NCI-H524 treated with DMSO at 0.1 percent for 48 hours (cell line): ENCODE data around the gene RNF11.

Experiments used
- DNase-seq: peaks from one replicate; lab custom pipeline; 2025; lab: John Stamatoyannopoulos, UW

The RNF11 gene

DNA sequence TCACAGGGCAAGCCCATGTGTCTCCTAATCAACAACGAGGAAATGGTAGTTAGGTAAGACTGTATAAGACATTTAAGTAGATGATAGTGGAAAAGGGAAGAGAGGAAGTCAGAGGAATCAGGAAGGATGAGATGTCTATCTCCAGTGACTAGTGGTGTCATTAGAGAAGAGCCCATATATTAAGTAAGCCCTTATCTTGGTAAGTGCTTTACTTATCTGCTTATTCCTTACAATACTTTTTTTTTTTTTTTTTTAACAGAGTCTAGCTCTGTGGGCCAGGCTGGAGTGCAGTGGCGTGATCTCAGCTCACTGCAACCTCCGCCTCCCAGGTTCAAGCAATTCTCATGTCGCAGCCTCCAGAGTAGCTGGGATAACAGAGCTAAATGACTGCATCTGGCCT lies 29.5 kb downstream of the RNF11 start:
- DNase-seq: no peak

DNA sequence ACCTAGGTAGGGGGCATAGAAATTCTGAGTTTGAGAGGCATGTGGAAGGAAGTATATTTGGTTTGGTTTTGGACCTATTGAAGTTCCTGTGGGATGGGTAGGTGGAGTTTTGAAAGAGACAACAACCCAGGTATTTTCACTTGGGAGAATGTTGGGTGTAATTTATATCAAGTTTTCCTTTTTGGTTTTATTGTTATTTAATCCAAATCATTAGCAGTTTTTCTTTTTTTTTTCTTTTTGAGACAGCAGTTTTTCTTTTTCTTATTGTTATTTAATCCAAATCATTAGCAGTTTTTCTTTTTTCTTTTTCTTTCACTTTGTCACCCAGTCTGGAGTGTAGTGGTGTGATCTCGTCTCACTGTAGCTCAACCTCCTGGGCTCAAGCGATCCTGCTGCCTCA lies 30.1 kb downstream of the RNF11 start:
- DNase-seq: no peak

DNA sequence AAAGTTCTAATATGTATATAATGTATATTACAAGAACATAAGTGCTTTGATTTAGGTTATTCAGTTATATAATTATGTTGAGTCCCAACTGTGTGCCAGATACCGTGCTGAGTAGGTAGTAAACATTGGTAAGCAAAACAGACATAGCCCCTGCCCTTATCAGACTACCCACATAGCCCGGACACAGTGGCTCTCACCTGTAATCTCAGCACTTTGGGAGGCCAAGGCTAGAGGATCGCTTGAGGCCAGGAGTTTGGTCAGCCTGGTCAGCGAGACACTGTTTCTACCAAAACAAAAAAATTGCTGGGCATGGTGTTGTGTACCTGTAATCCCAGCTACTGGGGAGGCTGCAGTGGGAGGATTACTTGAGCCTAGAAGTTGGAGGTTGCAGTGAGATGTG lies 30.7 kb downstream of the RNF11 start:
- DNase-seq: no peak

DNA sequence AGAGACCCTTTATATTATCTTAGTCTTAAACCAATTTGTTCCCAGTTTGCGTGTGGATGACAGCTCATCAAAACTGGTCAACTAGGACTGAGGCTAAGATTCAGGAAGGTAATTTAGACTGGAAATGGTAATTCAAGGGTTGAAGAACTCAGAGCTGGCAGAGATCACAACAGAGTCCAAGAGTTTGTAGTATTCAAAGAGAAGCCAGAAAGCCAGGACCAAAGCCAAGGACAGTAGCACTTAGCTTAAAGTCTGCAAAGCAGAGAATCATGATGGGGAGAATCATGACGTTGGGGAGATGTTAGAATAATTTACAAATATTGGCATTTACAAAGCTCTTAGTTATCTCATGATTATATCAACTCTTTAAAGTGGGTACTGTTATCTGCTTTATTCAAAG lies 32.6 kb downstream of the RNF11 start:
- DNase-seq: no peak

DNA sequence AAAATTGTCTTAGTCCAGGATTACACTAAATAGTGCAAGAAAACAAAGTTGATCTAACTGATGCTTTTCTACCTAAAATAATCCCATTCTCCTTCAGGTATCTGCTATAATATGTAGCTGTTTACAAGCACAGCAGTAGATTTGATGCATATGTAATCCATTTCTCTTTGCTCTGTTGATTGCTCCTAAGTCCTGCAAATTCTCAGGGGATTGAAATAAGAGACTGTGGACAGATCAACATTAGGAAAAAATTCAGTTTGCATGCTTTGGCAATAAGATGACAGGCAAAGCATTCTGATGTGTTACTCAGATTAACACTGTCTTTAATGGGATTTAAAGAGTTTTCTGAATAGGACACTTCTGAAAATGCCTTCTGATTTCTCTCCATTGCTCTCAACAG lies 34.7 kb downstream of the RNF11 start:
- DNase-seq: no peak

DNA sequence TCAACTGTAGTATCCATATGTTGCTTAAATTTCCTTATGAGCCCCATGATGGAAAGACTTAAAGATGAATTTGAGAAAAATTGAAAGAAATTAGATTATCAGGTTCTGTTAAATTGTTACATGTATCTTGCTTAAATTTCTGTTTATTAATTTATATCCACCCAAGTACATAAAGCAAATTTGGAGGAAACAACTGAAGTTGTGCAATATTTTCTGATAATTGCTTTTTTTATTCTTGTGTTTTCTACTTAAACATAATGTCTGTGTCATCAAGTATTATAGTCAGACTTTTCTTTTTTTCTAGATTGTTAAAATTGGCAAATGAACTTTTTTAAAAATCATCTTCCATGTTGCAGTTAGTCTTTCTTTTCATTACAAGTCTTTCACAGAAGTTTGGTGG lies 36.8 kb downstream of the RNF11 start:
- DNase-seq: no peak

DNA sequence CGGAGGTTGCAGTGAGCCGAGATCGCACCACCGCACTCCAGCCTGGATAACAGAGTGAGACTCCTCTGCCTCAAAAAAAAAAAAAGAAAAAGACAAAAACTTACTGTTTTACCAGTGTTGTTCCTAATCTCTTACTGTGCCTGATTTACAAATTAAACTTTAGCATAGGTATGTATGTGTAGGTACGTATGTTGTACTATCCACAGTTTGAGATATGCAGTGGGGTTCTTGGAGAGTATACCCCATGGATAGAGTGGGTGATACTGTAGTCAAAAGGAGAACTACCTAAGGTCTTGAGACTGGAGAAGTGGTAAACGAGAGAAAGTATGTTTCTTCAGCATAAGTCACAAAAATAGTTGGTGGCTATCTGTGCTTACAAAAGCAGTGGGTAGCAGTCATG lies 38.6 kb downstream of the RNF11 start:
- DNase-seq: no peak

DNA sequence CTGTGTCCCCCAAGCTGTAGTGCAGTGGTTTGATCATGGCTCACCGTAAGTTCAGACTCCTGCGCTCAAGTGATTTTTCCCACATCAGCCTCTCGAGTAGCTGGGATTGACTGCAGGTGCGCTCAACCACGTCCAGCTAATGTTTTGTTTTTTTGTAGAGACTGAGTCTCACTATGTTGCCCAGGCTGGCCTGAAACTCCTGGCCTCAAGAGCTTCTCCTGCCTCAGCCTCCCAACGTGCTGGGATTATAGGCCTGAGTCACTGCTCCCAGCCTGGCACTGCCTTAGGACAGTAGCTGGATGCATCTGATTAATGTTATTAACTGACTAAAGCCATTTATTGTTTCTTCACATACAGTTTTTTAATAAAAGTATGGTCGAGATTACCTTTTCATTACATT lies 40.2 kb downstream of the RNF11 start:
- no peak for DNase-seq

DNA sequence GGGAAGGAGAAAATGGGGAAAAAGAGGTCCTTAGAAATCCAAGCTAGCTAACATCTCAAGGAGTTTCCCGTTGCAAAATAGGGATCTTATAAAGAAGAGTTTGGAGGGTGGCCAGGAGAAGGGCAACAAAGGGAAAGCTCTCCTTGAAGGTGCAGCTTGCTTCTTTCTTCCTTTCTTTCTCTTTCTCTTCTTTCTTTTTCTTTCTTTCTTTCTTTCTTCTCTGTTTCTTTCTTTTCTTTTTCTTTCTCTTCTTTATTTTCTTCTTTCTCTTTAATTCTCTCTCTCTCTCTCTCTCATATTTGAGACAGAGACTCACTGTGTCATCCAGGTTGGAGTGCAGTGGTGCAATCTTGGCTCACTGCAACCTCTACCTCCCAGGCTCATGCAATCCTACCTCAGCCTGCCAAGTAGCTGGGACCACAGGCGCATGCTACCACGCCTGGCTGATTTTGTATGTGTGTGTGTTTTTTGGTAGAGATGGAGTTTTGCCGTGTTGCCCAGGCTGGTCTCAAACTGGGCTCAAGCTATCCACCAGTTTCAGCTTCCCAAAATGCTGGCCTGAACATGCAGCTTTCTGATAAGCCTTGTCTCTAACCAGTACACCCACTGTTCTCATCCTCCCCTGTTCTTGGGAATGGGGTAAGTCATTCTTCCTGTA lies 44.4 kb downstream of the RNF11 start:
- no peak for DNase-seq

DNA sequence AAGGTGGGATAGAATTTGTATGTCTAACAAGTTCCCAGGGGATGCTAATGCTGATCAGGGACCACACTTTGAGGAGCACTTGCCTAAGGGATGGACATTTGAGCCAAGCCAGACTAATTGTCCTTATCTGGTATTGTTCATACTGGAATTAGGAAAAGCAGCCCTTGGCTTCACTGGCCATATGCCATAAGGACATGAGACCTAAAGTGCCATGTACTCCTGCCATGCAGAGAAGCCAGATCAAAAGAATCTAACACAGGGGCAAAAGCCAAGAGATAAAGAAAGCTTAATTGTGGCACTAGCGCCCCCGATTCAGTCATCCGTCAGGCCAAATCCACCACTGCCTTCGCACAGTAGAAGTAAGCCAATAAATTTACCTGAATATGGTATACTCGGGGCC lies 45.7 kb downstream of the RNF11 start:
- DNase-seq: no peak

DNA sequence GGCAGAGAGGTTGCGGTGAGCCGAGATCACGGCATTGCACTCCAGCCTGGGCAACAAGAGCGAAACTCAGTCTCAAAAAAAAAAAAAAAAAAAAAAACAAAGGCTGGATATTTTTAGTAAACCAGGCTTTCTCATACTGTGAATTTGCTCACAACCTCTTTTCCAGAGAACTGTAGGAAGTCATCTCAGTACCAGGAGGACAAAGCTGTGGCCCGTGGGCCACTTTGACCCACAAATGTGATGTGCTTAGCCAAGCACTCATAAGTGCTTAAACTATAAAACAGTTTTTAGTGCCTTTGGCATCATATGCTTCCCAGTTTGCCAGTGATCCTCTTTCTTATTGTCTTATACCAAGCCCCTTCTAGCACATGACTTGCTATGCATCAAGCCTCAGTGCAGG lies 46.5 kb downstream of the RNF11 start:
- DNase-seq: no peak

DNA sequence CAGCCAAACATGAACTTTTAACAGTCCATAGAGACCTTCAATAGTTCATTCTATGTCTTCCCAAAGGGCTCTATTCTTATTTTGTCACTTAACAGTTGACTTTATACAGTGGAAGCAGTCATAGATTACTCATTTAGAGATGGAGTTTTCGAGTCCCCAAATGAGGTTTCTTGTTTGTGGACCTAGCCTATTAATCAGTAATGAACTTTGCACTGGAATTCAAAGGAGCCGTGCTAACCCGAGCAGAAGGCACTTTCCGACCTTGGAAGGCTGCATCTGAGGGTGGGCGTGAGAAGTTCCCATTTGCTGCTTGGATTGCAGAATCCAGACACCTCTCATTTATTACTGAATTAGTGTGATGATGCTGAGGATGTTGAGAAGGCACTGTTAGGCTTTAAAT lies 47.9 kb downstream of the RNF11 start:
- no peak for DNase-seq

DNA sequence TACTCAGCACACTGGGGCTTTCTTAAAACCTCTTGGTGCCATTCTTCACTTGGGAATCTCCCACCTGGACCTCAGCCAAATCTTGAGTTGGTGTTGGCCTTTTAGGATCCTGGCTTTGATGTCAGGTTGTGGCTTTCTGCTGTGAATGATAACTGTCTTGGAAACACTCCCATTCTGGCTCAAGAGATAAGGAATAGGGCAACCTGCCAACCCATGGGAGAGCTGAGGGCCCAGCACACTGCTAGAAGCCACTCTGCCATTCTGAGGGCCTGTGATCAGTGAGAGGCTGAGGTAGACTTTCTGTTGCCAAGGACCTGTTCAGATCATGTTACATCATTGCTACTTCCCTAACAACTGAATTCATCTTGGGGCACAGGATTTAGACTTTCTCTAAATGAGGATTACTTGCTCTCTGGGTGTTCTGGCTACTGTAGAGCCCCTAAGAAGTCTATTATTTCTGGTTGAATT lies 48.4 kb downstream of the RNF11 start:
- no peak for DNase-seq

DNA sequence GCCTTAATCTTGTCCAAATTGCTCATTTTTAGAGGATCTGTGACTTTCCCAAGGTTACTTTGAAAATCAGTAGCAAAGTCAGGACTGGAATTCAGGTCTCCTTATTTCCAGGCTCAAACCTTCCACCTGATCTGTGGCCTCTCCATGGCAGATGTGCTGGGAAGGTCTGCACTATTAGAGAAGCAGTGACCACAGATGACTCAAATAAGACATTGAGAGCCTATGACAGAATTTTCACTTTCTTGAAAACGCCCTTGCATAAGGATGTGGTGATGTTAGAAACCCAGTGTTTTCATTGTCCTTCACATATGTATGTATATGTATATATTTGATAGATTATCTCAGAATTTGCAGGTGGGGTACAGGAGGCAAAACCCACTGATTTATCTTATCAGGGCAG lies 49.0 kb downstream of the RNF11 start:
- no peak for DNase-seq

DNA sequence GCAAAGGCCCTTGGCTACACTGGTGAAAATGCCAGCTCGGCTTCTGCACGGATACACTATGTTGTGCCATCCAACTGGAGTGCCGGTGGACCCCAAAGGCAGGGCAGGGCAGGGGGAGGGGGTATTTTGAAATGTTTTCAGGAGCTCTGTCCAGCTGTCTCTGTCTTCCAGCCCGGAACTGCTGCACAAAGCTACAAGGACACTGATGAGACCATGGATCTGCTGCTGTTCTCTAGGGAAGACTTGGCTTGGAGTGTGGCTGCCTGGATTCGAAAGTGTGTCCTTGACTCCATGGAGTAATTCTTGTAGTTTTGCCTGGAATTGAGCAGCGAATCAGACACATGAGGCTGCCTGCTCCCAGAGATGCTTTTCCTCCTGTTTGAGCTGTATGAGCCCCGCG lies 51.9 kb downstream of the RNF11 start:
- no peak for DNase-seq

DNA sequence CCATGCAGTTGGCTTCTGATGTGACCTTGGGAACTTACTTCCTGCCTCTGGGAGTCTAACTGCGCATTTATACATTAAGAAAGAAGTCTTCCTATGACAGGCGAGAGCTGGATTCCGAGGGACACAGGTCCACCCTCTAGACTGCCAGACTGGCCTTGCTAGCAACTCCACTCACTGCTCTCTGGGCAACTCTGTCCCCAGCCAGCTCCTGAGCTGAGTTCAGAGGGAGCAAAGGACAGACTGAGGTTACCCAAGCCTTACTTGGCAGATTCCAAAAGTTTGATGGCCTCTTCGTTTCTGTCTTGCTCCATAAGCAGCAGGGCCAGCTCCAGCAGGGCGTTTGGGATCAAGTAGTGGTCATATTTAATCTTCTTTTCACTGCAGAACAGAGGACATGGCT lies 52.5 kb downstream of the RNF11 start:
- no peak for DNase-seq

DNA sequence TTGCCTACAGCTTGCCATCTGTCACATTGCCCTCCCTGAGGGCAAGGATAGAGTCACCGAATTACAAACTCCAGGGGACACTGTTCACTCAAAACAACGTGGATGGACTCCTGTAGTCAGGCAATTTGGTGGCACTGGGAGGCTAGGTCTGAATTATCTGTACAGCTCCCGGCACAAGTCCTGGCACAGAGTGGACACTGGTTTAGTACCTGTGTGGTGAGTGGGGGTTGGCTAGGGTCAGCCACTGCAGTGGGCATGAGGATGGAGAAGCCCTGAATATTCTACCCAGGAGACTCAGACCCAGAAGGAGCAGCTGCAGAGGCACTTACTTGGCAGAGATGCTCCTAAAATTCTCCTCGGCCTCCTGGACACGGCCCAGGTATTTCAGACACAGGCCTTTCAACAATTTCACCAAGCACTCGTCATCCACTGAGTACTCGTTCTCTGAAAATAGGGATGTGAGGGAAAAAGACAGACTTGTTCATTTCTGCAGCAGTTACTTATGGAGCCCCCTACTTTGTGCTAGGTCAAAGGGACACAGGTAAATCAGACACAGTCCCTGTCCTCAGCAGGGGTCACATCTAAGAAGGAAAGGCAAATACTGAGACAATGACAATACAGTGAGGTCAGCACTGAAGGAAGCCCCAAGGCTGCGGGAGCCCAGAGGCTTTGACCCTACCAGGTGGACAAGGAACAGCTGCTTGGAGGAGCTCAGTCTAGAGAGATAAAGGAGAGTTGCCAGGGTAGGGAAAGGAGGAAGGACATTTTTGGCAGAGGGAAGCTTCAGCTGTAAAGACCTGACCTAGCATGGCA lies 53.8 kb downstream of the RNF11 start:
- no peak for DNase-seq

DNA sequence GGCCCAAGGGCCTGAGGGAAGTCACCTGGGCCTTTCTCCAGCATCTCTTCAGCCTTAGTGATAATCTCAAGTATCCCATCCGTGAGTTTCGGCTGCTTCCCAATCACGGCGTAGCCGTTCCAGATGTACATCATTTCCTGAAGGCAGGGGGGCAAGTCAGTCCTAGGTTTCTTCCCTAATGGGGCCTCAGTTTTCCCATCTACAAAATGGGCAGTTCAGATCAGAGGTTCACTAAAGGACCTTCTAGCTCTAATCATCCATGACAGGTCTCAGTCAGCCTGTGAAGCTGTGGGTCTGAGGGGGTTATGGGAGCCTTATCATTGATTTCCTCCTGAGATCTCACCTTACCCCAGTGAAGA lies 54.4 kb downstream of the RNF11 start:
- DNase-seq: no peak

DNA sequence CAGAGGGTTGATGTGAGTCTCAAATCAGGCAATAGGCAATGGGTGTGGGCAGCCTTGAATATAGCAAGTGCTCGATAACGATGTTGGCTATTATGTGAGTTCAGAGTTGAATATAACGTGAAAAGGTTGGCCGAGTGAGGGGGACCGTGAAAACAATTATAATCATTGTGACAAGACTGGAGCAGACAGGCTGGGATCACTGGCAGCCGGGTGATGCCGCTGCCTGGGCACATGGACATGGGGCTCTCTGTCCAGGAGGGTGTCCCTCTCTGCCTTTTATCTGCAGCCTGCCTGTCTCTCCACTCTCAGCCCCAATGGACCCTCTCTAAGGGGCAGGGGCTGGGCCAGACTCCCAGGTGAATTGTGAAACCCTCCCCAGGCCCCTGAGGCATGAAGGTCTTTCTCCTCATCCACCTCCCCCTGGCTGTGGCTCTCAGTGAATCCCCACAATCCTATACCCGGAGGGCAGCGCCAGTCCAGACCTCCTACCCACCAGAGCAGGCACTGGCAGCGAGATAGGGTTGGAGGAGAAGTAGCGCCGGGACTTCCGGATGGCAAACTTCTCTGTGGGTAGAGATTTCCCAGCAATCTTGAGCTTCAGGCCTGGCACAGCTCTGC lies 57.9 kb downstream of the RNF11 start:
- DNase-seq: no peak

DNA sequence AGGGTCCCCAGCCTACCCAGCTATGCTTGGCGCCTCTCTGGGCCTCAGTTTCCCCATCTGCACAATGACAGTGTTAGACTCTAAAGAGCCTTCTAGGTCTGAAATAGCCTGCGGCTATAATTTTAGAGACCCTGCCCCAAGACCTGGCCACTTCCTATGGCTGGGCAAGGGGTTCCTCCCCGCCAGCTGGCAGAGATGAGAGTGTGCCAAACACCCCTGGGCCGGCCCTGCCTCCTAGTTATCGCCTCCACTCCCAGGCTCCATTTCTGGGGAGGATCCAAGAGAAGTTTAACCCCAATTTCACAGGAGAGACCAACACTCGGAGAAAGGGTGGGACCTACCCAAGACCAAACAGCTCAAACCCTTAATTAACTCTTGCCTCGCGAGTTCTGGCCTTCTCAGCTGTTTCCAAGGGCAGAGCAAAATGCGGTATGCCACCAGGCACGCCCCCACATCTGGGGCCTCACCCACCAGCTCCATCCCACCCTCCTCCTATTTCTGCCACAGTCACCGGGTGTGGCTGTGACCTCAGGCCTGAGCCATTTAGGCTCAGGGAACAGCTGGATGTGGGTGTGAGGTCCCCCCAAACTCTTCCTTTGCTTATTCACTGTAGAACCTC lies 58.6 kb downstream of the RNF11 start:
- no peak for DNase-seq

DNA sequence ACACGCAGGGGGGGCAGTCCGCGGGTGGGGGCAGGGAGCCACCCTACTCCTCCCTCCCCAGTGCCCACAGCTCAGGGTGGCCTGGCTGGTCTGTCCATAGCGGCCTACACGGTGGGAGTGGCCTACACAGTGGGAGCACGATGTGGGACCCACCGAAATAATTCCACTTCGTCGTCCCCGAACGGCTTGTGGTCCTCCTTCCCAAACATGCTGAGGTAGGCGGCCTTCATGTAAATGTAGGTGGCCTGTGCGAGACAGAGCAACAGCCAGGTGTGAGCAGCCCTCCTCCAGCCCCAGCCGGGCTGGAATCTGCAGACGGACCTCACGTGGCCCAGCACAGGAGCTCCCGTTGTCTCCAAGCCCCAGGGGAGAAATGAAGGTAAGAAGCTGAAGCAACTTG lies 59.9 kb downstream of the RNF11 start:
- no peak for DNase-seq

DNA sequence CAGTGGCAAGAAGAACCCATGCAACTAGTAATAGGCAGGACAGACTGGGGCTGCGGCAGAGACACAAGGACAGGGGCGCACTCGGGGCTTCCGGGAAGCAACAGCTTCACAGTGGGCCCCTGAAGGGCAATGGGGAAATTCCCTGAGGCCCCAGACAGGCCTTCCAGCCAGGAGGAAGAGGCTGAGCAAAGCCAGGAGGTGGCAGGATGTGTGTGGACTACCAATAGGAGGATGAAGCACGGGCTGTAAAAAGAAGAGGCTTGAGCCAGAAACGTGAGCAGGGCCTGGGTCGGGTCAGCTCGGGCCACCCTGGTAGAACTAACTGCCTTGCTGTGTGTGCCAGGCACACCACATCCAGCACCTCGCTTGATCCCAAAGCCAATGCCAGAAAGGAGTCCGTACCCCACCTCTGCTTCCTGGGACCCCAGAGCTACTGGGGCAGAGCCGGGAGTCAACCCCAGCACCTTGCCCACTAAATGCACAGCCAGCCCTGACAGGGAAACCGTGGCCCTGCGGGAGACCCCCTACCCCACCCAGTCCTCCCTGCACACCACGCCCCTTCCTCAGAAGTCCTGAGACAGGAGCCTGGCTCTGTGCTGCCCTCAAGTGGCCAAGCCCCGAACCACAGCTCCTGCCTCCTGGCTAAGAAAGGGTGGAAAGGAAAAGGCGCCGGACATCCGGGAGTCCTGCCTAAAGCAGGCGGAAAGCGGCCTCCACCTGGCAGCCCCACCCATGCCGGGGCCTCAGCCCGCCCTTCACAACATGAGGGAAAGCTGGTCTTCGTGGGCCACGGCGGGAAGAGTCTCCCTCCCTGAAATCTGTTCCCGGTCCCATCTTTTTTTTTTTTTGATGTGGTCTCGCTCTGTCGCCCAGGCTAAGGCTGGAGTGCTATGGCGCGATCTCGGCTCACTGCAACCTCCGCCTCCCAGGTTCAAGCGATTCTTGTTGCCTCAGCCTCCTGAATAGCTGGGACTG lies 60.6 kb downstream of the RNF11 start:
- peak; percentile 10 for DNase-seq
